GM10248 (cell line): ENCODE results near the gene HACD2.

Experiments used
- CTCF ChIA-PET: fragments of 300-600 bp; sonication (Branson Sonifier 250); formaldehyde crosslinking; extraction: SDS; loops from one replicate; lab custom pipeline; 2021; ENCODE audit warnings: antibody characterized with exemption; lab: Yijun Ruan, JAX
- POLR2A ChIA-PET: fragments of 350-650 bp; sonication (Branson Sonifier 250); formaldehyde crosslinking; extraction: SDS; loops from one replicate; lab custom pipeline; 2020; ENCODE audit warnings: antibody characterized with exemption; lab: Yijun Ruan, JAX
- DNase-seq: peaks from one replicate; pipeline ENCODE4 v3.0.0; 2012; ENCODE audit errors: extremely low spot score
- CTCF ChIP-seq: IDR thresholded peaks from 2 replicates; pipeline ENCODE4 v1.5.1; 2012; ENCODE audit warnings: mild to moderate bottlenecking, low read depth; ENCODE audit errors: extremely low read depth, missing control alignments, control extremely low read depth

HACD2 gene

DNA sequence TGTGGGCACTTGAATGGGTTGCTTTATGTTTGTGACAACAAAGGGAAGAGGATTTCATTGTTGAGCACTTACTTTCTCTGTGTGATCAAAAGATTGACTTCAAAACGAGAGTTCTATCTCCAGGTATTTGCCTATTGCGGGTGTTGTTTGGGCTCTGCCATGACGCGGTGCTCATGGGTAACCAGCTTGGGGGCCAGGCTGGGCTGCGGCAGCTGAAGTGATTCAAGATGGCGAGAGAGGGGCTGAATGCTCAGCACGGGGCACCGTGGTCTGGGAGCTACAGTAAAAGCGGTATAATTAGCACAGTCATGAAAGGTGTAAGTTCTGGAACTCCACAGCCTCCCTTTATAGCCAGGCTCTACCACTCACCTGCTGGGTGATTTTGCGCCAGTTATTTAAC is 105.0 kb downstream of the HACD2 start:
- ChIA-PET POLR2A (no interaction called here), CTCF (interaction anchor here (1.4 to 2.0 kb wide), 2 partner anchors 10 to 26 kb away, joined by 3 to 5 read pairs; no protein-coding TSS in a partner anchor)
- DNase-seq, result no peak

DNA sequence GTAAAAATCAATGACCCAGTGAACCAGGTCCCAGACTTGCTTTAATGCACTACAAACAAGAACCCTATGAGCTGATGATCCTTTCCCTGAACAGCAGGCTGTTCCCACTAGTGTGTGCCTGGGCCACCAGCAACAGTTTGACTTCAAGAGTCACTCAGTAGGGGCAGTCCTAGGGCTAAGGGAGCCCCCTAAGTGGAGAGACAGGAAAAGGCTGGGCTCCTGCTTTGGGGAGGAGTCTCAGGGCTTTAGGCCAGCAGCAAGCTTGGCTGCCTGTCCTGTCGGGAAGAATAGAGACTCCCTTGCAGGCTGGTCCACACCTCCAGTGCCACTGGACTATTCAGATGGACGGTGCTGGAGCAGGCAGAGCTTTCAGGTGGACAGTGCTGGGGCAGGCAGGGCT is 106.5 kb downstream of the HACD2 start:
- no peak for DNase-seq
- CTCF ChIA-PET, result interaction anchor here (2.0 to 3.2 kb wide), 2 partner anchors 12 kb away, joined by 5 to 12 read pairs; no protein-coding TSS in a partner anchor
- POLR2A ChIA-PET, result no interaction called here
- TF ChIP-seq CTCF, result no peak

More for the DNA sequence above, 105.0 kb downstream of the HACD2 start:
- no peak for TF ChIP-seq CTCF

DNA sequence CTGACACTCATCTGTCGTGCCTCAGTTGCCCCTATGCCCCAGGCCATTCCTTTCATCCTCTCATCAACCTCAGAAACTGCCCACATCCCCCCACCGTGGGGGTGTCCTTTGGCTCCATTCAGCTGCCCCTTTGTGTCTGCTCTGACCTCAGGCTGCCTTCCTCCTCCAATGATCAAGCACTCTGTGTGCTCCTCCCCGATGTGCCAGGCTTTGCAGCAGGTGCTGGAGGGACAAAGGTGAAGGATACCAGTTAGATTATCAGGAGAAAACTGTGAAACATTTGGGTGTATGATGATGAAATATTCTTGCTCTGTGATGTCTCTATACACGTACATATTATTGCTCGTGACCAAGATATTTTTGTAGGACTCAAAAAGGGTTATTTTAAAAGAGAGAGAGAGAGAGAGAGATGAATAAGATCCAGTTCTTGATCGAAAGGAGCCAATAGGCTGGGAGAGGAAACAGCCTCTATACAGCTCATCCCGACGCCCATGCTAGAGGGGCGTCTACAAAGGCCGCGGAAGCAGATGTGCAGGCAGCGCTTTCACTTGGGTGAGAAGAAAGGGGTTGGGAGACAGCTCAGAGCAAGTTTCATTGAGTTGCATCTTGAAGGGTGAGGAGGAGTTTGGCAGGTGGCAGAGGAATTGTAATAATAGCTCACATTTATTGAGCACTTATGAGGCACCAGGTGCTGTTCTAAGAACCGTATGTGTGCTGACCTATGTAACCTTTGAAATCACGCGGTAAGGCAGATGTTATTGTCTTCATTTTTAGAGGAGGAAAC is 107.7 kb downstream of the HACD2 start:
- ChIA-PET POLR2A (no interaction called here), CTCF (interaction anchor here (0.7 to 3.2 kb wide), 2 partner anchors 13 to 148 kb away, joined by 3 to 12 read pairs; no protein-coding TSS in a partner anchor)
- no peak for DNase-seq
- TF ChIP-seq CTCF, result no peak

GRCh38 chr3:123475786-123476185 is 109.1 kb downstream of the HACD2 start:
- CTCF ChIA-PET, result interaction anchor here (3.2 kb wide), 1 partner anchor 14 kb away, joined by 12 read pairs; no protein-coding TSS in a partner anchor
- no peak for DNase-seq
- no peak for TF ChIP-seq CTCF
- POLR2A ChIA-PET, result no interaction called here

DNA sequence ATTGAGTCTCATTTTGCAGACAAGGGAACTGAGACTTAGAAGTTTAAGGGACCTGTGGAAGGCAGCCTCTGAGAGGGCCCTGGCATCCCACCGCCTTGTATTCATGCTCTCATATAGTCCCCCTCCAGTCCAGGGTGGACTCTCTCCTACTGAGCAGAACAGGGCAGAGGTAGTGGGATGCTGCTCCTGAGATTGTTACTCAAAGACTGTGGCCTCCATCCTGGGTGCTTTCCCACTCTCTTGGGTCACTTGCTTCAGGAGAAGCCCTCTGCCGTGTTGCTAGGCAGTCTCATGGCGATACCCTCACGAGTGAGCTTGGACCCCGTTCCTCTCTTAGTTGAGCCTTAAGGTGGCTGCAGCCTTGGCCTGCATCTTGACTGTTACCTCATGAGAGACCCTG is 113.7 kb downstream of the HACD2 start:
- no peak for DNase-seq
- POLR2A ChIA-PET, result no interaction called here
- no peak for TF ChIP-seq CTCF
- CTCF ChIA-PET, result no interaction called here

GRCh38 chr3:123469323-123469995 is 115.4 kb downstream of the HACD2 start:
- ChIA-PET CTCF (interaction anchor here (1.1 kb wide), 1 partner anchor 23 kb away, joined by 3 read pairs; no protein-coding TSS in a partner anchor), POLR2A (no interaction called here)
- no peak for DNase-seq
- no peak for TF ChIP-seq CTCF
